ENCODE results near the gene LRP1.

LRP1 gene

DNA sequence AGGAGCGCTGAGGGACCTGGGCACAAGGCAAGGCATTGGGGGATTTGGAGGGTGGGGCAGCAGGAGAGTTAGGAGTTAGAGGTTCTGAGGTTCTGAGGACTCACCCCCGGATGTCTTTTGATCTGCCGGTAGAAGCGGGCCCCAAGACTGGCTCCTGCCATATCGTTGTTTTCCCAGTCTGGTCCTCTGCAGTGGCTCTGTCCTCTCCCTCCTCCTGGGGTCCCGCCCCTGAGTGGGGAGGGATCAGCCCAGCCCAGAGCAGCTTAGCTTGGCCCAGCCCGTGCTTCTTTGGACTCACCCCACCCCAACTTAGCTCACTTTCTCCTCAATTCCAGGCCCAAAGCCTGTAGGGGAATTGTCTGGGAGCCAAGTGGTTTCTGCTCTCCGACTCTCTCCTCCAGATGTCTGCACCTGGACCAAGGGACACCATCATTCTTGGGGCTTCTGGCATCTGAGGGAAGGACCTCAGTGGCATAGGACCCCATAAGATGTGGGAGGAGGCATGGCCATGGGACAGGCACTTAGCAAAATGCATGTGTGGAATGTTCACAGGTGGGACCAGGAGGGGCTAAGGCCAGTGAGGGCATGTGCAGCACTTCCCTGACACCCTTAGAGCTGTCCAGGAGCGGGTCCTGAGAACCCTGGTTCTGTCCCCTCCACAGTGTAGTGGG lies 108.8 kb downstream of the LRP1 start (continued):
- TF ChIP-seq, protein P1, sequence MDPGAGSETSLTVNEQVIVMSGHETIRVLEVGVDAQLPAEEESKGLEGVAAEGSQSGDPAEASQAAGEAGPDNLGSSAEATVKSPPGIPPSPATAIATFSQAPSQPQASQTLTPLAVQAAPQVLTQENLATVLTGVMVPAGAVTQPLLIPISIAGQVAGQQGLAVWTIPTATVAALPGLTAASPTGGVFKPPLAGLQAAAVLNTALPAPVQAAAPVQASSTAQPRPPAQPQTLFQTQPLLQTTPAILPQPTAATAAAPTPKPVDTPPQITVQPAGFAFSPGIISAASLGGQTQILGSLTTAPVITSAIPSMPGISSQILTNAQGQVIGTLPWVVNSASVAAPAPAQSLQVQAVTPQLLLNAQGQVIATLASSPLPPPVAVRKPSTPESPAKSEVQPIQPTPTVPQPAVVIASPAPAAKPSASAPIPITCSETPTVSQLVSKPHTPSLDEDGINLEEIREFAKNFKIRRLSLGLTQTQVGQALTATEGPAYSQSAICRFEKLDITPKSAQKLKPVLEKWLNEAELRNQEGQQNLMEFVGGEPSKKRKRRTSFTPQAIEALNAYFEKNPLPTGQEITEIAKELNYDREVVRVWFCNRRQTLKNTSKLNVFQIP (CRISPR knock-in tag; IDR thresholded peaks at IDR 0.05; ENCODE audit: borderline replicate concordance, low read depth) = no peak
- TF ChIP-seq TCF4 (CRISPR knock-in tag; IDR thresholded peaks at IDR 0.05; ENCODE audit: borderline replicate concordance) (no peak), GLIS3 (CRISPR knock-in tag; IDR thresholded peaks at IDR 0.05) (no peak), CSDC2 (CRISPR knock-in tag; IDR thresholded peaks at IDR 0.05) (no peak), ZC3H10 (CRISPR knock-in tag; IDR thresholded peaks at IDR 0.05) (no peak), ZFP30 (CRISPR knock-in tag; IDR thresholded peaks at IDR 0.05) (no peak), BACH2 (CRISPR knock-in tag; IDR thresholded peaks at IDR 0.05; ENCODE audit: borderline replicate concordance) (no peak)

DNA sequence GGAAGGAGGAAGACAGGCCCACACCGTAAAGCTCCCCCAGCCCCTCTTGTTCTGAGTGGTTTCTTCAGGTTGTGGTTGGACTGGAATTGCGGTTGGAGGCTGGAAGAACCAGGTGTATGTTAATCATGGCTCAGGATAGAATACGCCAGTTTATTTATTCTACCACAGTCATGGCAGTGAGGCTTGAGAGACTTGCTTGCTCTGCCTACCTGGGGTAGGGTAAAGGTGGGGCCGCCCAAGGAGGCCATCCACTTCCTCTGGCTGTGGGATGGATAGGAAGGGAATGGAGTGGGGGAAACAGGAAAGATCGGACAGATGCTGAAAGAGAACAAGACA lies 109.3 kb downstream of the LRP1 start:
- no peak for ATAC-seq

DNA sequence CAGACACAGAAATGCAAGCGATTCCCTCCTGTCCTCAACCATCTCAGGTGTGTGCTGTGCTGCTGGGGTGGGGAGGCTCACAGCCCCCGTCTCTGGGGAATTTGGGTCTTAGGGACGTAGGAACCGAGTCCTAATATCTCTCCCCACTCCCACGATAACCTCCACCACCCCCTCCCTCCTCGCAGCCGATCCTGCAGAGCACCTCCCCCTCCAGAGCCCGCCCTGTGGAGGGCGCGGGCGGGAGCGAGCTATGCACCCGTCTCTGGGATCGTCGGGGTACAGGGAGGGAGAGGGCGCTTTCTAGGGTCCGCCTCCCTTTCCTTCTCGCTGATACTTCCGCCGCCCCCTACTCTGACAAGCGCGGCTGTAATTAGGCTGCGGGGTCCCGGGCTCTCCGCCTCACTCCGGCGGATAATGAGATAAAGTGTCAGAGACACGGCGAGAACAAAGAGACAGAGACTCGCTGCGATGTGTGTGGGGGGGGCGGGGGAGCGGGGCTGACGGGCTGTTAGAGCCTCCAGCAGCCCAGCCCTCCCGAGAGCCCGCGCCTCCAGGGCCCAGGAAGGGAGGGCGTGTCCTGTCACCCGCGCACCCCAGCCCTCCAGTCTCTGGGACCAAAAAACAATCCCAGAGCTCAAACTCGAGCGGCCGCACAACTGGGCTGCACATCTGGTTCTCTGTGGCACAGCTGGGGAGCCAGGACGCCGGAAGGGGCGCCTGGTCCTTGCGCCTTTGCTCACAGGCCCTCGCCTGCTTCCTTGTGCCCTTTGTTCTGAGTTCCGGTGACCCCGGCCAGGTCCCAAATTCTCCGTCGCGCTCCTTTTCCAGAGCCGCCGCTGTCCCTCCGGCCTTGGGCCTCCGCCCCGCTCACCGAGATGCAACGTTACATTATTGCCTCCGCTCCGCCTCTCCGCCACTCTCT lies 109.9 kb downstream of the LRP1 start:
- ATAC-seq = no peak
- TF ChIP-seq PPARA (CRISPR knock-in tag; IDR thresholded peaks at IDR 0.05; ENCODE audit: borderline replicate concordance) = no peak
- no peak for TF ChIP-seq TCF4 (CRISPR knock-in tag; IDR thresholded peaks at IDR 0.05; ENCODE audit: borderline replicate concordance)
- TF ChIP-seq ISL1 (CRISPR knock-in tag; IDR thresholded peaks at IDR 0.05) = no peak
- TF ChIP-seq ZNF565 (CRISPR knock-in tag; conservative IDR thresholded peaks at IDR 0.05; ENCODE audit: low read depth) = no peak
- TF ChIP-seq TOX (CRISPR knock-in tag; IDR thresholded peaks at IDR 0.05; ENCODE audit: borderline replicate concordance) = no peak
- TF ChIP-seq, protein P2, sequence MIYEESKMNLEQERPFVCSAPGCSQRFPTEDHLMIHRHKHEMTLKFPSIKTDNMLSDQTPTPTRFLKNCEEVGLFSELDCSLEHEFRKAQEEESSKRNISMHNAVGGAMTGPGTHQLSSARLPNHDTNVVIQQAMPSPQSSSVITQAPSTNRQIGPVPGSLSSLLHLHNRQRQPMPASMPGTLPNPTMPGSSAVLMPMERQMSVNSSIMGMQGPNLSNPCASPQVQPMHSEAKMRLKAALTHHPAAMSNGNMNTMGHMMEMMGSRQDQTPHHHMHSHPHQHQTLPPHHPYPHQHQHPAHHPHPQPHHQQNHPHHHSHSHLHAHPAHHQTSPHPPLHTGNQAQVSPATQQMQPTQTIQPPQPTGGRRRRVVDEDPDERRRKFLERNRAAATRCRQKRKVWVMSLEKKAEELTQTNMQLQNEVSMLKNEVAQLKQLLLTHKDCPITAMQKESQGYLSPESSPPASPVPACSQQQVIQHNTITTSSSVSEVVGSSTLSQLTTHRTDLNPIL (CRISPR knock-in tag; IDR thresholded peaks at IDR 0.05; ENCODE audit: low read depth) = no peak
- no peak for TF ChIP-seq ZNF70 (CRISPR knock-in tag; IDR thresholded peaks at IDR 0.05)
- no peak for TF ChIP-seq GLIS3 (CRISPR knock-in tag; IDR thresholded peaks at IDR 0.05)
- no peak for TF ChIP-seq BACH2 (CRISPR knock-in tag; IDR thresholded peaks at IDR 0.05; ENCODE audit: borderline replicate concordance)
- TF ChIP-seq, protein P3, sequence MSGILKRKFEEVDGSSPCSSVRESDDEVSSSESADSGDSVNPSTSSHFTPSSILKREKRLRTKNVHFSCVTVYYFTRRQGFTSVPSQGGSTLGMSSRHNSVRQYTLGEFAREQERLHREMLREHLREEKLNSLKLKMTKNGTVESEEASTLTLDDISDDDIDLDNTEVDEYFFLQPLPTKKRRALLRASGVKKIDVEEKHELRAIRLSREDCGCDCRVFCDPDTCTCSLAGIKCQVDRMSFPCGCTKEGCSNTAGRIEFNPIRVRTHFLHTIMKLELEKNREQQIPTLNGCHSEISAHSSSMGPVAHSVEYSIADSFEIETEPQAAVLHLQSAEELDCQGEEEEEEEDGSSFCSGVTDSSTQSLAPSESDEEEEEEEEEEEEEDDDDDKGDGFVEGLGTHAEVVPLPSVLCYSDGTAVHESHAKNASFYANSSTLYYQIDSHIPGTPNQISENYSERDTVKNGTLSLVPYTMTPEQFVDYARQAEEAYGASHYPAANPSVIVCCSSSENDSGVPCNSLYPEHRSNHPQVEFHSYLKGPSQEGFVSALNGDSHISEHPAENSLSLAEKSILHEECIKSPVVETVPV (CRISPR knock-in tag; IDR thresholded peaks at IDR 0.05) = no peak
- no peak for TF ChIP-seq ESRRG (CRISPR knock-in tag; IDR thresholded peaks at IDR 0.05)
- TF ChIP-seq, protein P4, sequence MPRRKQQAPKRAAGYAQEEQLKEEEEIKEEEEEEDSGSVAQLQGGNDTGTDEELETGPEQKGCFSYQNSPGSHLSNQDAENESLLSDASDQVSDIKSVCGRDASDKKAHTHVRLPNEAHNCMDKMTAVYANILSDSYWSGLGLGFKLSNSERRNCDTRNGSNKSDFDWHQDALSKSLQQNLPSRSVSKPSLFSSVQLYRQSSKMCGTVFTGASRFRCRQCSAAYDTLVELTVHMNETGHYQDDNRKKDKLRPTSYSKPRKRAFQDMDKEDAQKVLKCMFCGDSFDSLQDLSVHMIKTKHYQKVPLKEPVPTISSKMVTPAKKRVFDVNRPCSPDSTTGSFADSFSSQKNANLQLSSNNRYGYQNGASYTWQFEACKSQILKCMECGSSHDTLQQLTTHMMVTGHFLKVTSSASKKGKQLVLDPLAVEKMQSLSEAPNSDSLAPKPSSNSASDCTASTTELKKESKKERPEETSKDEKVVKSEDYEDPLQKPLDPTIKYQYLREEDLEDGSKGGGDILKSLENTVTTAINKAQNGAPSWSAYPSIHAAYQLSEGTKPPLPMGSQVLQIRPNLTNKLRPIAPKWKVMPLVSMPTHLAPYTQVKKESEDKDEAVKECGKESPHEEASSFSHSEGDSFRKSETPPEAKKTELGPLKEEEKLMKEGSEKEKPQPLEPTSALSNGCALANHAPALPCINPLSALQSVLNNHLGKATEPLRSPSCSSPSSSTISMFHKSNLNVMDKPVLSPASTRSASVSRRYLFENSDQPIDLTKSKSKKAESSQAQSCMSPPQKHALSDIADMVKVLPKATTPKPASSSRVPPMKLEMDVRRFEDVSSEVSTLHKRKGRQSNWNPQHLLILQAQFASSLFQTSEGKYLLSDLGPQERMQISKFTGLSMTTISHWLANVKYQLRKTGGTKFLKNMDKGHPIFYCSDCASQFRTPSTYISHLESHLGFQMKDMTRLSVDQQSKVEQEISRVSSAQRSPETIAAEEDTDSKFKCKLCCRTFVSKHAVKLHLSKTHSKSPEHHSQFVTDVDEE (CRISPR knock-in tag; IDR thresholded peaks at IDR 0.05) = no peak
- no peak for TF ChIP-seq ARNTL (CRISPR knock-in tag; IDR thresholded peaks at IDR 0.05; ENCODE audit: borderline replicate concordance, low read depth)
- no peak for TF ChIP-seq ZNF8 (CRISPR knock-in tag; IDR thresholded peaks at IDR 0.05)
- no peak for TF ChIP-seq OSR1 (CRISPR knock-in tag; IDR thresholded peaks at IDR 0.05)

More for the DNA sequence above, 109.3 kb downstream of the LRP1 start:
- TF ChIP-seq OSR1 (CRISPR knock-in tag; IDR thresholded peaks at IDR 0.05) (no peak), ZFP30 (CRISPR knock-in tag; IDR thresholded peaks at IDR 0.05) (no peak), ZFP3 (CRISPR knock-in tag; IDR thresholded peaks at IDR 0.05) (no peak), RARB (CRISPR knock-in tag; IDR thresholded peaks at IDR 0.05) (no peak), TCF4 (CRISPR knock-in tag; IDR thresholded peaks at IDR 0.05; ENCODE audit: borderline replicate concordance) (no peak)
- TF ChIP-seq, protein P5, sequence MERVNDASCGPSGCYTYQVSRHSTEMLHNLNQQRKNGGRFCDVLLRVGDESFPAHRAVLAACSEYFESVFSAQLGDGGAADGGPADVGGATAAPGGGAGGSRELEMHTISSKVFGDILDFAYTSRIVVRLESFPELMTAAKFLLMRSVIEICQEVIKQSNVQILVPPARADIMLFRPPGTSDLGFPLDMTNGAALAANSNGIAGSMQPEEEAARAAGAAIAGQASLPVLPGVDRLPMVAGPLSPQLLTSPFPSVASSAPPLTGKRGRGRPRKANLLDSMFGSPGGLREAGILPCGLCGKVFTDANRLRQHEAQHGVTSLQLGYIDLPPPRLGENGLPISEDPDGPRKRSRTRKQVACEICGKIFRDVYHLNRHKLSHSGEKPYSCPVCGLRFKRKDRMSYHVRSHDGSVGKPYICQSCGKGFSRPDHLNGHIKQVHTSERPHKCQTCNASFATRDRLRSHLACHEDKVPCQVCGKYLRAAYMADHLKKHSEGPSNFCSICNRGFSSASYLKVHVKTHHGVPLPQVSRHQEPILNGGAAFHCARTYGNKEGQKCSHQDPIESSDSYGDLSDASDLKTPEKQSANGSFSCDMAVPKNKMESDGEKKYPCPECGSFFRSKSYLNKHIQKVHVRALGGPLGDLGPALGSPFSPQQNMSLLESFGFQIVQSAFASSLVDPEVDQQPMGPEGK (CRISPR knock-in tag; IDR thresholded peaks at IDR 0.05; ENCODE audit: borderline replicate concordance) = no peak
- TF ChIP-seq, protein P3 (CRISPR knock-in tag; IDR thresholded peaks at IDR 0.05) = no peak
- TF ChIP-seq, protein P2 (CRISPR knock-in tag; IDR thresholded peaks at IDR 0.05; ENCODE audit: low read depth) = no peak
